HCT116 (cell line): Measurements from ENCODE around the gene BCAS2. TPM values are rescaled to one million over a fixed set of nuclear protein-coding genes. Genes with fewer than 3 reads are reported as not detected.

Experiments used
- ATAC-seq: fragments of 200-7000 bp; cut with Tn5 transposase; 2 replicates; pipeline ENCODE4 v1.9.1; 2020; ENCODE audit warnings: mild to moderate bottlenecking, moderate library complexity
- BruUV-seq: library from RNA; stranded (reverse); fragments of 400-500 nt; replicated peaks from 2 replicates; lab custom pipeline; 2021; lab: Mats Ljungman, UMichigan
- CTCF ChIA-PET: fragments of 300-600 bp; sonication (Branson Sonifier 250); formaldehyde crosslinking; loops from one replicate; lab custom pipeline; 2021; ENCODE audit warnings: antibody characterized with exemption; lab: Charles Lee
- POLR2A ChIA-PET: fragments of 300-600, 350-600 bp; sonication (Branson Sonifier 250); formaldehyde crosslinking; loops from one replicate; lab custom pipeline; 2021; ENCODE audit warnings: antibody characterized with exemption; lab: Charles Lee
- RAD21 ChIA-PET, 2 experiments: fragments of 300-600 bp; sonication (Branson Sonifier 250); formaldehyde crosslinking; loops; one replicate each; lab custom pipeline; 2023; ENCODE audit warnings: low total read pairs in 2 of 2; ENCODE audit not compliant: uncharacterized antibody in 2 of 2, unreplicated experiment in 2 of 2, low non-redundant PET in 1 of 2; lab: Charles Lee
- DNase-seq: peaks from one replicate; pipeline ENCODE4 v3.0.0-alpha.2; 2010; ENCODE audit warnings: low read depth, low spot score
- H2AFZ ChIP-seq: fragments of 200-600 bp; shearing (Covaris generic), sonication (generic); 2 replicates; pipeline ENCODE4 v1.6.1; 2017; ENCODE audit warnings: low read depth, mixed run types, mixed read lengths, antibody characterized with exemption, low read length; ENCODE audit not compliant: poor library complexity, severe bottlenecking
- H3K27ac ChIP-seq: 2 replicates; pipeline ENCODE4 v1.5.1; 2012; ENCODE audit warnings: low read depth, low read length
- H3K27me3 ChIP-seq: fragments of 200-600 bp; sonication (generic); 2 replicates; pipeline ENCODE4 v1.6.1; 2016; ENCODE audit warnings: mixed run types, low read length, mixed read lengths; ENCODE audit not compliant: insufficient read depth
- H3K36me3 ChIP-seq, 2 experiments: fragments of 200-500 bp in 1 of 2; fragments of 200-600 bp in 1 of 2; sonication (Bioruptor generic) in 1 of 2; sonication (generic) in 1 of 2; 2 replicates each; pipeline versions ENCODE4 v1.5.1 to v1.6.1; 2014 to 2016; ENCODE audit warnings: low read length in 2 of 2, inconsistent platforms in 1 of 2, mixed read lengths in 1 of 2, mixed run types in 1 of 2; ENCODE audit not compliant: insufficient read depth in 2 of 2, control insufficient read depth in 1 of 2
- H3K4me1 ChIP-seq, 2 experiments: fragments of 200-600 bp in 1 of 2; sonication (generic) in 1 of 2; 2 replicates each; pipeline versions ENCODE4 v1.5.1 to v1.6.1; 2012 to 2017; ENCODE audit warnings: low read length in 2 of 2, inconsistent platforms in 1 of 2, mild to moderate bottlenecking in 1 of 2, mixed read lengths in 1 of 2, mixed run types in 1 of 2, moderate library complexity in 1 of 2; ENCODE audit not compliant: insufficient read depth in 2 of 2, control insufficient read depth in 1 of 2
- H3K4me2 ChIP-seq: fragments of 200-600 bp; sonication (generic); 2 replicates; pipeline ENCODE4 v1.6.1; 2017; ENCODE audit warnings: mixed run types, low read length, mixed read lengths
- H3K4me3 ChIP-seq, 2 experiments: fragments of 200-600 bp in 1 of 2; sonication (generic) in 1 of 2; replicated peaks in 1 of 2; 2 replicates each; pipeline ENCODE4 v1.5.1; 2011 to 2016; ENCODE audit warnings: low read length in 2 of 2, control low read depth in 1 of 2, low read depth in 1 of 2, mild to moderate bottlenecking in 1 of 2, mixed read lengths in 1 of 2, mixed run types in 1 of 2
- H3K79me2 ChIP-seq: fragments of 200-600 bp; sonication (generic); 2 replicates; pipeline ENCODE4 v1.6.1; 2017; ENCODE audit warnings: mild to moderate bottlenecking, mixed run types, low read length, moderate library complexity, mixed read lengths; ENCODE audit not compliant: insufficient read depth
- H3K9ac ChIP-seq: fragments of 200-600 bp; sonication (generic); 2 replicates; pipeline ENCODE4 v1.6.1; 2016; ENCODE audit warnings: low read length, mixed read lengths
- H3K9me2 ChIP-seq: fragments of 200-600 bp; sonication (generic), shearing (Covaris generic); 2 replicates; pipeline ENCODE4 v1.6.1; 2017; ENCODE audit warnings: mixed run types, mild to moderate bottlenecking, moderate library complexity; ENCODE audit not compliant: insufficient read depth
- H3K9me3 ChIP-seq, 2 experiments: fragments of 200-500 bp in 1 of 2; fragments of 200-600 bp in 1 of 2; sonication (Bioruptor generic) in 1 of 2; sonication (generic) in 1 of 2; 2 replicates each; pipeline ENCODE4 v1.6.1; 2014 to 2017; ENCODE audit warnings: low read length in 2 of 2, mixed read lengths in 2 of 2, inconsistent platforms in 1 of 2, low read depth in 1 of 2, mild to moderate bottlenecking in 1 of 2, mixed run types in 1 of 2, moderate library complexity in 1 of 2; ENCODE audit not compliant: control insufficient read depth in 1 of 2, insufficient read depth in 1 of 2
- H4K20me1 ChIP-seq: fragments of 200-600 bp; sonication (generic), shearing (Covaris generic); 2 replicates; pipeline ENCODE4 v1.6.1; 2017; ENCODE audit warnings: mixed run types, mild to moderate bottlenecking, moderate library complexity; ENCODE audit not compliant: insufficient read depth
- CBX3 ChIP-seq: IDR thresholded peaks from 2 replicates; pipeline ENCODE4 v1.6.1; 2012; ENCODE audit warnings: low read depth
- CEBPB ChIP-seq: IDR thresholded peaks from 2 replicates; pipeline ENCODE4 v1.6.1; 2012; ENCODE audit warnings: low read depth
- EGR1 ChIP-seq: IDR thresholded peaks from 2 replicates; pipeline ENCODE4 v1.6.1; 2012; ENCODE audit warnings: low read depth
- ELF1 ChIP-seq: IDR thresholded peaks from 2 replicates; pipeline ENCODE4 v1.6.1; 2012; ENCODE audit warnings: low read depth, borderline replicate concordance
- EZH2 ChIP-seq: fragments of 200-600 bp; sonication (generic); IDR thresholded peaks from 2 replicates; pipeline ENCODE4 v1.6.1; 2017; ENCODE audit warnings: antibody characterized with exemption, mixed run types
- EZH2phosphoT487 ChIP-seq: fragments of 200-600 bp; IDR thresholded peaks from 2 replicates; pipeline ENCODE4 v1.6.1; 2018; ENCODE audit warnings: antibody characterized with exemption, borderline replicate concordance
- FOSL1 ChIP-seq: IDR thresholded peaks from 2 replicates; pipeline ENCODE4 v1.6.1; 2012; ENCODE audit warnings: low read depth
- JUND ChIP-seq: IDR thresholded peaks from 2 replicates; pipeline ENCODE4 v1.6.1; 2012
- POLR2A ChIP-seq: IDR thresholded peaks from 2 replicates; pipeline ENCODE4 v1.7.0; 2011; ENCODE audit warnings: borderline replicate concordance; ENCODE audit not compliant: insufficient read depth, insufficient read length; ENCODE audit errors: extremely low read depth
- POLR2AphosphoS5 ChIP-seq: IDR thresholded peaks from 2 replicates; pipeline ENCODE4 v1.6.1; 2011; ENCODE audit warnings: mild to moderate bottlenecking, low read depth, low read length, moderate library complexity
- RAD21 ChIP-seq: IDR thresholded peaks from 2 replicates; pipeline ENCODE4 v1.6.1; 2012; ENCODE audit warnings: low read depth, mild to moderate bottlenecking
- SIN3A ChIP-seq: IDR thresholded peaks from 2 replicates; pipeline ENCODE4 v1.6.1; 2012; ENCODE audit warnings: low read depth
- SP1 ChIP-seq: IDR thresholded peaks from 2 replicates; pipeline ENCODE4 v1.6.1; 2012; ENCODE audit warnings: low read depth
- SRF ChIP-seq: IDR thresholded peaks from 2 replicates; pipeline ENCODE4 v1.6.1; 2012; ENCODE audit warnings: low read depth
- YY1 ChIP-seq: IDR thresholded peaks from 2 replicates; pipeline ENCODE4 v1.6.1; 2011; ENCODE audit warnings: low read length, low read depth, moderate library complexity, mild to moderate bottlenecking; ENCODE audit not compliant: insufficient replicate concordance; ENCODE audit errors: extremely low read depth
- ZFX ChIP-seq: fragments of 450-650 bp; IDR thresholded peaks from 2 replicates; pipeline ENCODE4 v1.6.1; 2017
- ZNF274 ChIP-seq: fragments of 200-500 bp; sonication (Bioruptor generic); IDR thresholded peaks from 2 replicates; pipeline ENCODE4 v1.6.1; 2014; ENCODE audit warnings: mild to moderate bottlenecking, low read depth, low read length, inconsistent platforms
- intact Hi-C: fragments of 100-400 bp; cut with micrococcal nuclease; formaldehyde crosslinking; loops from 2 replicates; pipeline ENCODE4 v1.10.0; 2022
- total RNA-seq: library from RNA; stranded (reverse); gene quantifications from one replicate; pipeline ENCODE4 v1.2.1, GENCODE V29; 2021; ENCODE audit not compliant: unreplicated experiment
- TF ChIP-seq, protein P1 (sequence below): IDR thresholded peaks from 2 replicates; pipeline ENCODE4 v1.6.1; 2012; ENCODE audit warnings: low read depth
- TF ChIP-seq, protein P2 (sequence below): IDR thresholded peaks from 2 replicates; pipeline ENCODE4 v1.6.1; 2011; ENCODE audit warnings: mild to moderate bottlenecking, low read length, moderate library complexity; ENCODE audit not compliant: insufficient replicate concordance; ENCODE audit errors: extremely low read depth
- TF ChIP-seq, protein P3 (sequence below), 3 experiments: fragments of 200-600 bp in 1 of 3; sonication (generic) in 1 of 3; IDR thresholded peaks in 2 of 3; conservative IDR thresholded peaks in 1 of 3; 2 replicates each; pipeline ENCODE4 v1.5.1; 2012 to 2017; ENCODE audit warnings: low read depth in 2 of 3, low read length in 2 of 3, antibody characterized with exemption in 1 of 3, borderline replicate concordance in 1 of 3, control low read depth in 1 of 3, mild to moderate bottlenecking in 1 of 3, mixed read lengths in 1 of 3, mixed run types in 1 of 3, moderate library complexity in 1 of 3; ENCODE audit not compliant: insufficient read depth in 1 of 3

Gene BCAS2
- total RNA-seq, 1 experiment from 2014 or later = 45.2 TPM

DNA sequence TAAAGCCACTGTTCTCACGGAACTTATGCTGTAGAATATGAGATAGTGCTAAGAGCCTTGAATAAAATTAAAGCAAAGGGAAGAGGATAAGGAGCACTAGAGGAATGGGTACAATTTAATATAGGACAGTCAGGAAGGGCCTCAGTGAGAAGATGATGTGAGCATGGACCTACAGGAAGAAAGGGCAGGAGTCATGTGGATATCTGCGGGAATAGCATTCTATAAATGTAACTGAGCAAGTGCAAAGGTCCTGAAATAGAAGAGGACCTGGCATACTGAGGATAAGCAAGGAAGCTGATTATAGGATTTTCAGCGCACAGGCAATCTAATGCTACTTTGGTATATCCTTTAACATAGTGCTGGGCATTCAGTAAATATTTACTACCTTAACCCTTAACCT, 12.6 kb upstream of the BCAS2 start:
- Histone ChIP-seq H3K4me2 (no peak overlapping the region), H3K36me3 (no peaks in the 10 kb centered on the region; a peak in 1 of 4 replicates), H3K4me3 (no peak overlapping the region), H3K27me3 (no peaks in the 10 kb centered on the region), H2AFZ (no peak overlapping the region), H3K79me2 (no peaks in the 10 kb centered on the region), H3K27ac (no peak overlapping the region), H3K9me3 (no peaks in the 10 kb centered on the region), H4K20me1 (no peaks in the 10 kb centered on the region), H3K4me1 (no peaks in the 10 kb centered on the region), H3K9me2 (no peaks in the 10 kb centered on the region), H3K9ac (no peak overlapping the region)
- TF ChIP-seq EGR1 (no peak), CBX3 (no peak), ZNF274 (no peak), ELF1 (no peak), FOSL1 (no peak), SRF (no peak), ZFX (no peak), JUND (no peak), POLR2AphosphoS5 (no peak), YY1 (no peak), EZH2phosphoT487 (no peak), SP1 (no peak), POLR2A (no peak), EZH2 (no peak), CEBPB (no peak), SIN3A (no peak), RAD21 (no peak)
- TF ChIP-seq, protein P1, sequence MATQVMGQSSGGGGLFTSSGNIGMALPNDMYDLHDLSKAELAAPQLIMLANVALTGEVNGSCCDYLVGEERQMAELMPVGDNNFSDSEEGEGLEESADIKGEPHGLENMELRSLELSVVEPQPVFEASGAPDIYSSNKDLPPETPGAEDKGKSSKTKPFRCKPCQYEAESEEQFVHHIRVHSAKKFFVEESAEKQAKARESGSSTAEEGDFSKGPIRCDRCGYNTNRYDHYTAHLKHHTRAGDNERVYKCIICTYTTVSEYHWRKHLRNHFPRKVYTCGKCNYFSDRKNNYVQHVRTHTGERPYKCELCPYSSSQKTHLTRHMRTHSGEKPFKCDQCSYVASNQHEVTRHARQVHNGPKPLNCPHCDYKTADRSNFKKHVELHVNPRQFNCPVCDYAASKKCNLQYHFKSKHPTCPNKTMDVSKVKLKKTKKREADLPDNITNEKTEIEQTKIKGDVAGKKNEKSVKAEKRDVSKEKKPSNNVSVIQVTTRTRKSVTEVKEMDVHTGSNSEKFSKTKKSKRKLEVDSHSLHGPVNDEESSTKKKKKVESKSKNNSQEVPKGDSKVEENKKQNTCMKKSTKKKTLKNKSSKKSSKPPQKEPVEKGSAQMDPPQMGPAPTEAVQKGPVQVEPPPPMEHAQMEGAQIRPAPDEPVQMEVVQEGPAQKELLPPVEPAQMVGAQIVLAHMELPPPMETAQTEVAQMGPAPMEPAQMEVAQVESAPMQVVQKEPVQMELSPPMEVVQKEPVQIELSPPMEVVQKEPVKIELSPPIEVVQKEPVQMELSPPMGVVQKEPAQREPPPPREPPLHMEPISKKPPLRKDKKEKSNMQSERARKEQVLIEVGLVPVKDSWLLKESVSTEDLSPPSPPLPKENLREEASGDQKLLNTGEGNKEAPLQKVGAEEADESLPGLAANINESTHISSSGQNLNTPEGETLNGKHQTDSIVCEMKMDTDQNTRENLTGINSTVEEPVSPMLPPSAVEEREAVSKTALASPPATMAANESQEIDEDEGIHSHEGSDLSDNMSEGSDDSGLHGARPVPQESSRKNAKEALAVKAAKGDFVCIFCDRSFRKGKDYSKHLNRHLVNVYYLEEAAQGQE = no peak
- TF ChIP-seq, protein P2, sequence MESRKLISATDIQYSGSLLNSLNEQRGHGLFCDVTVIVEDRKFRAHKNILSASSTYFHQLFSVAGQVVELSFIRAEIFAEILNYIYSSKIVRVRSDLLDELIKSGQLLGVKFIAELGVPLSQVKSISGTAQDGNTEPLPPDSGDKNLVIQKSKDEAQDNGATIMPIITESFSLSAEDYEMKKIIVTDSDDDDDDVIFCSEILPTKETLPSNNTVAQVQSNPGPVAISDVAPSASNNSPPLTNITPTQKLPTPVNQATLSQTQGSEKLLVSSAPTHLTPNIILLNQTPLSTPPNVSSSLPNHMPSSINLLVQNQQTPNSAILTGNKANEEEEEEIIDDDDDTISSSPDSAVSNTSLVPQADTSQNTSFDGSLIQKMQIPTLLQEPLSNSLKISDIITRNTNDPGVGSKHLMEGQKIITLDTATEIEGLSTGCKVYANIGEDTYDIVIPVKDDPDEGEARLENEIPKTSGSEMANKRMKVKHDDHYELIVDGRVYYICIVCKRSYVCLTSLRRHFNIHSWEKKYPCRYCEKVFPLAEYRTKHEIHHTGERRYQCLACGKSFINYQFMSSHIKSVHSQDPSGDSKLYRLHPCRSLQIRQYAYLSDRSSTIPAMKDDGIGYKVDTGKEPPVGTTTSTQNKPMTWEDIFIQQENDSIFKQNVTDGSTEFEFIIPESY = no peak
- TF ChIP-seq, protein P3, sequence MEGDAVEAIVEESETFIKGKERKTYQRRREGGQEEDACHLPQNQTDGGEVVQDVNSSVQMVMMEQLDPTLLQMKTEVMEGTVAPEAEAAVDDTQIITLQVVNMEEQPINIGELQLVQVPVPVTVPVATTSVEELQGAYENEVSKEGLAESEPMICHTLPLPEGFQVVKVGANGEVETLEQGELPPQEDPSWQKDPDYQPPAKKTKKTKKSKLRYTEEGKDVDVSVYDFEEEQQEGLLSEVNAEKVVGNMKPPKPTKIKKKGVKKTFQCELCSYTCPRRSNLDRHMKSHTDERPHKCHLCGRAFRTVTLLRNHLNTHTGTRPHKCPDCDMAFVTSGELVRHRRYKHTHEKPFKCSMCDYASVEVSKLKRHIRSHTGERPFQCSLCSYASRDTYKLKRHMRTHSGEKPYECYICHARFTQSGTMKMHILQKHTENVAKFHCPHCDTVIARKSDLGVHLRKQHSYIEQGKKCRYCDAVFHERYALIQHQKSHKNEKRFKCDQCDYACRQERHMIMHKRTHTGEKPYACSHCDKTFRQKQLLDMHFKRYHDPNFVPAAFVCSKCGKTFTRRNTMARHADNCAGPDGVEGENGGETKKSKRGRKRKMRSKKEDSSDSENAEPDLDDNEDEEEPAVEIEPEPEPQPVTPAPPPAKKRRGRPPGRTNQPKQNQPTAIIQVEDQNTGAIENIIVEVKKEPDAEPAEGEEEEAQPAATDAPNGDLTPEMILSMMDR (IDR thresholded peaks at IDR 0.05 in 2 of 3, conservative IDR thresholded peaks at IDR 0.05 in 1 of 3; ENCODE audit: borderline replicate concordance in 1 of 3, insufficient read depth in 1 of 3, low read depth in 2 of 3, low read length in 2 of 3) = no peak
- ChIA-PET POLR2A (no interaction called here), RAD21 (no interaction called here), CTCF (no interaction called here)
- no peak for ATAC-seq
- intact Hi-C loops = no loop called here
- DNase-seq = no peak
- BruUV-seq = no TSS peak
